GM21381 (cell line): ENCODE data around the gene SLIT3.

Experiments
- ATAC-seq: cut with Tn5 transposase; IDR thresholded peaks from one replicate; pipeline ENCODE4 v1.9.1; 2021; ENCODE audit warnings: mild to moderate bottlenecking, moderate library complexity; ENCODE audit not compliant: unreplicated experiment

SLIT3 gene

DNA sequence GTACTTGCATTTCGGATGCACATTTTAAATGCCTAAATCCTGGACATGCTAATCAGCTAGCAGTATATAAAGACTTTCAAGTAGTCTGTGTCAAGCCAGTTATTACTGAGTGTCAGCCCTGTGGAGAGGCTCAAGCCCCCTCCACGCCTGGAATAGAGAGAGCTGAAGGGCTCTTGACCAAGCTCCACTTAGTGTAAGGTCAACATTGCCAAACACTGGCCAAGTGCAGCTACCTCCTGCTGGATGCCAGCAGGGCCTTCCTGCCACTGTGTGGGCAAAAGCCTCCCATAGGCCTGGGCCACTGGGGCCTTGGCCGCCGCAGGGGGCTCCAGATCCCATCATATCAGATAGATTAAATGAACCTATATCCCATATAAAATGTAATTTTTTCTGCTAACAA lies 482.4 kb downstream of the SLIT3 start:
- ATAC-seq, result no peak

- no peak for ATAC-seq
Measured at GRCh38 chr5:168817591-168817990, 483.3 kb downstream of the SLIT3 start.

DNA sequence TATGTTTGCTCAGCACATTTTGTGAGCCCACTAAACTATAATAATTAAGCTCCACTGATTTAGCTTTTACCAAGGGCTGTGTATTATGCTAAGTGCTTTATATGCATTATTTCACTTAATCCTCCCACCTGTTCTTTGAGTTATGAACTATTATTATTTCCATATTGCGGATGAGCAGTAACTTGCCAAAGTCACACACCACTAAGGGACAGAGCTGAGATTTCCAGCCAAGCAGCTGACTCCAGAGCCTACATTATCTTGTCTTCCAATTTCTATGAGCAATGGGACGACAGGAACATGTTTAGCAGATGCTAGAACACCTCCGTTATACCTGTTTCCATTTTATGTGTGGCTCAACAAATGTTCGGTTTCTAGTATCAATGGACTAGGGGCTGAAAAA lies 484.3 kb downstream of the SLIT3 start:
- no peak for ATAC-seq

- ATAC-seq, result no peak
Measured at GRCh38 chr5:168813184-168813968, 487.6 kb downstream of the SLIT3 start.

- ATAC-seq, result no peak
Measured at GRCh38 chr5:168810641-168811040, 490.3 kb downstream of the SLIT3 start.

- no peak for ATAC-seq
Measured at GRCh38 chr5:168809218-168809617, 491.7 kb downstream of the SLIT3 start.

GRCh38 chr5:168808051-168808616 lies 492.8 kb downstream of the SLIT3 start:
- ATAC-seq, result no peak

- ATAC-seq, result no peak
Measured at GRCh38 chr5:168807287-168807686, 493.7 kb downstream of the SLIT3 start.

DNA sequence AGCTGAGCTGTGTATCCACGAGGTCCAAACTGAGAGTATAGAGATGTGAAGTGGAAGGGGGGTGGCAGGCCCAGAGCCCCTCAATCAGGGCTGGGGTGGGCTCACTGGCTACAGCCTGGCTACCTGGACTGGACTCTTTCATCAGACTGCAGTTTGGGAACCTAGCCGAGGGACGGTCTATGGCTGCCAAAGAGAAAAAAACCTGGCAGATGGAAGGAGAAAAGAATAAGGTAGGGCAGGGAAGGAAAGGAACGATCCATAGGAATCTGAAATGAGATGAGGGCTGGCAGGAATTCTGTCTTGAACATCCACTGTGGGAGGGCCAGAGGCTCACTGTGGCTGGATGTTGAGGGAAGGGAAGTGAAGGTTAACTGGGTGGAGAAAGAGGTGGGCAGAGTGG lies 497.4 kb downstream of the SLIT3 start:
- ATAC-seq, result no peak

- ATAC-seq, result no peak
Measured at GRCh38 chr5:168802337-168802736, 498.6 kb downstream of the SLIT3 start.

GRCh38 chr5:168801567-168801966 lies 499.4 kb downstream of the SLIT3 start:
- no peak for ATAC-seq

GRCh38 chr5:168800701-168801100 lies 500.2 kb downstream of the SLIT3 start:
- ATAC-seq, result no peak

GRCh38 chr5:168798065-168799023 lies 502.6 kb downstream of the SLIT3 start:
- no peak for ATAC-seq

DNA sequence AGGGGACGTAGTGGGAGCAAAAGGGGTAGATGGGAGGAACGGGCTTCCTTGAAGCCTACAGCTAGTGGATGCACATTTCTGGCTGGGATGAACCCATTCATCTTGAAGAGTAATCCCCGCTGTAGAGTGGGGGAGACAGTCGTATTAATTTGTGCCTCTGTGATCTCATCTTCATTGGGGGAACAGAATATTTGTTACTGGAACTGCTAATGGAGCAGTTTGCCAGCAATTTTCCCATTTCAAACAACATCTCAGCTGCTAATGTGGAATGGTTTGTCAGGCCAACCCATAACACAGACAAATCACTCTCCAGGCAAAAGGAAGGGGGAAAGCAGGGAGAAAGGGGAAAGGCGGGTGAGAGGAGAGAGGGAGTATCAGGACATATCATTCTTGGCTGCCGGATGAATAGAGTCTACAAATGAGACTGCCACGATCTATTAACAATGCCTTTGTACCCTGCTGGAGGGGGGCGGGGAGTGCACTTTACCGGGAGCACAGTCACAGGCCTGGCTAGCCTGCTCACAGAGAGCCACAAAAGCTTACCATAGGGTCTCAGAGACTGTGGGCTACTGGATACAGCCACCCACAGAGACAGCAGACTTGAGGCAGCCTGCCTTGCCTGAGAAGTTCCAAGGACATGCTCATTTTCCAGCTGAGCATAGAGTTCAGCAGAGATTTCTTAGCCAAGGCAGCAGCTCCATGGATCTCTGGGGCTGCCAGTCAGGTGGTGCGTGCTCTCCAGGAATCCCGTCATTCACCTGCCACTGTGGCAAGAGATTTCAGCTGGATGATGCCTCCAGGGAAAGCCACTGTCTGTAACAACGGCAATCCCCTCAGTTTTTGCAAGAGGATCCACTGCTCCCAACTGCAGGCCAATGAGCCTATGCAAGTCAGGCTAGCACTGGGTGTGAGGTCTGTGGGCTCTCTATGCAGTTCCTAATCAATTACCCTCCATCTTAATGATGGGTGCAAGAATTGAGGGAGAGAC lies 504.1 kb downstream of the SLIT3 start:
- no peak for ATAC-seq

- no peak for ATAC-seq
Measured at GRCh38 chr5:168796000-168796399, 504.9 kb downstream of the SLIT3 start.

GRCh38 chr5:168793841-168794837 lies 506.8 kb downstream of the SLIT3 start:
- no peak for ATAC-seq

DNA sequence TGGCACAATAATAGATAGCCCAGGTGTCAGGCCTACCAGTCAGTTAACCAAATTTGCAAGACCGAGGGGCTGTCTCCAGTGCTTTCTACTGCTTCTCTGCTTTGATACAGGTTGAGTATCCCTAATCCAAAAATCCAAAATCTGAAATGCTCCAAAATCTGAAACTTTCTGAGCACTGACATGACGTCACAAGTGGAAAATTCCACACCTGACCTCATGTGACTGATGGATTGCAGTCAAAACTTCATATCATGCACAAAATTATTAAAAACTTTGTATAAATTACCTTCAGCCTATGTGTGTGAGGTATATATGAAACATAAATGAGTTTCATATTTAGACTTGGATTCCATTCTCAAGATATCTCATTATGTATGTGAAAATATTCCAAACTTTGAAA lies 508.3 kb downstream of the SLIT3 start:
- ATAC-seq, result no peak

- no peak for ATAC-seq
Measured at GRCh38 chr5:168790671-168791250, 510.2 kb downstream of the SLIT3 start.
